ES-I3 (cell line): ENCODE data around the gene VIM.
A peak's percentile ranks its signal among the peaks of the same experiment; 100 is the strongest.

Source experiments
- H3K36me3 ChIP-seq: 2 replicates; pipeline ENCODE4 v1.6.1; 2013; ENCODE audit warnings: mild to moderate bottlenecking, low read length, control low read depth, moderate library complexity; ENCODE audit not compliant: insufficient read depth
- H3K4me1 ChIP-seq: 2 replicates; pipeline ENCODE4 v1.6.1; 2013; ENCODE audit warnings: mild to moderate bottlenecking, control low read depth, low read length; ENCODE audit not compliant: insufficient read depth
- H3K9ac ChIP-seq: 2 replicates; pipeline ENCODE4 v1.6.1; 2013; ENCODE audit warnings: low read depth, mild to moderate bottlenecking, low read length, moderate library complexity
- H3K9me3 ChIP-seq: 2 replicates; pipeline ENCODE4 v1.6.1; 2013; ENCODE audit warnings: mild to moderate bottlenecking, low read length, moderate library complexity; ENCODE audit not compliant: control insufficient read depth, insufficient read depth

Gene VIM

GRCh38 chr10:17215782-17216122 lies 12.3 kb upstream of the VIM start:
- H3K9me3 ChIP-seq = no peaks in the 10 kb centered on the region; the same call in 1 of the 2 replicates
- peaks cover 44% of the 10 kb centered on the region for H3K4me1 ChIP-seq
- no peaks in the 10 kb centered on the region for H3K36me3 ChIP-seq
- H3K9ac ChIP-seq = no peak overlapping the region

GRCh38 chr10:17216217-17216900 lies 11.7 kb upstream of the VIM start:
- Histone ChIP-seq H3K4me1 (peaks cover 48% of the 10 kb centered on the region), H3K9ac (no peak overlapping the region), H3K36me3 (no peaks in the 10 kb centered on the region), H3K9me3 (no peaks in the 10 kb centered on the region; the same call in 1 of the 2 replicates)

- Histone ChIP-seq H3K9ac (no peak overlapping the region), H3K36me3 (no peaks in the 10 kb centered on the region), H3K4me1 (peaks cover 49% of the 10 kb centered on the region), H3K9me3 (no peaks in the 10 kb centered on the region; the same call in 1 of the 2 replicates)
Observed at GRCh38 chr10:17216901-17217395, 11.1 kb upstream of the VIM start.

GRCh38 chr10:17217631-17218232 lies 10.3 kb upstream of the VIM start:
- no peaks in the 10 kb centered on the region; the same call in 1 of the 2 replicates for H3K9me3 ChIP-seq
- no peak overlapping the region for H3K9ac ChIP-seq
- peaks cover 47% of the 10 kb centered on the region for H3K4me1 ChIP-seq
- H3K36me3 ChIP-seq = no peaks in the 10 kb centered on the region

- Histone ChIP-seq H3K9me3 (no peaks in the 10 kb centered on the region; the same call in 1 of the 2 replicates), H3K36me3 (no peaks in the 10 kb centered on the region), H3K4me1 (peaks cover 36% of the 10 kb centered on the region), H3K9ac (no peak overlapping the region)
Observed at GRCh38 chr10:17219024-17219423, 9.0 kb upstream of the VIM start.

GRCh38 chr10:17220652-17221100 lies 7.4 kb upstream of the VIM start:
- Histone ChIP-seq H3K36me3 (no peaks in the 10 kb centered on the region), H3K4me1 (peaks cover 22% of the 10 kb centered on the region), H3K9ac (no peak overlapping the region), H3K9me3 (no peaks in the 10 kb centered on the region; the same call in 1 of the 2 replicates)

GRCh38 chr10:17222329-17222728 lies 5.7 kb upstream of the VIM start:
- Histone ChIP-seq H3K9me3 (no peaks in the 10 kb centered on the region; the same call in 1 of the 2 replicates), H3K4me1 (peaks cover 25% of the 10 kb centered on the region), H3K9ac (no peak overlapping the region), H3K36me3 (no peaks in the 10 kb centered on the region)

- H3K9me3 ChIP-seq = no peaks in the 10 kb centered on the region; the same call in 1 of the 2 replicates
- no peak overlapping the region for H3K9ac ChIP-seq
- peaks cover 19% of the 10 kb centered on the region for H3K4me1 ChIP-seq
- H3K36me3 ChIP-seq = peaks cover 4% of the 10 kb centered on the region
Observed at GRCh38 chr10:17225808-17226207, 2.2 kb upstream of the VIM start.

GRCh38 chr10:17226891-17227303 lies 1.1 kb upstream of the VIM start:
- peaks cover 13% of the 10 kb centered on the region for H3K4me1 ChIP-seq
- H3K9me3 ChIP-seq = no peaks in the 10 kb centered on the region; the same call in 1 of the 2 replicates
- peaks cover 10% of the 10 kb centered on the region for H3K36me3 ChIP-seq
- H3K9ac ChIP-seq = peak overlapping the region; percentile 80

- Histone ChIP-seq H3K4me1 (peaks cover 13% of the 10 kb centered on the region), H3K9ac (peak overlapping the region; percentile 80), H3K36me3 (peaks cover 14% of the 10 kb centered on the region), H3K9me3 (no peaks in the 10 kb centered on the region; the same call in 1 of the 2 replicates)
Observed at GRCh38 chr10:17227367-17228090, 512 bp upstream of the VIM start.

GRCh38 chr10:17229016-17229716 lies 1.1 kb downstream of the VIM start:
- Histone ChIP-seq H3K4me1 (peaks cover 13% of the 10 kb centered on the region), H3K36me3 (peaks cover 27% of the 10 kb centered on the region), H3K9me3 (no peaks in the 10 kb centered on the region; the same call in 1 of the 2 replicates), H3K9ac (peak overlapping the region; percentile 91)

GRCh38 chr10:17229717-17229966 lies 1.6 kb downstream of the VIM start:
- no peaks in the 10 kb centered on the region; the same call in 1 of the 2 replicates for H3K9me3 ChIP-seq
- H3K4me1 ChIP-seq = peaks cover 13% of the 10 kb centered on the region
- peaks cover 32% of the 10 kb centered on the region for H3K36me3 ChIP-seq
- peak overlapping the region; percentile 91 for H3K9ac ChIP-seq

GRCh38 chr10:17229967-17230682 lies 2.1 kb downstream of the VIM start:
- peaks cover 36% of the 10 kb centered on the region for H3K36me3 ChIP-seq
- H3K9ac ChIP-seq = peak overlapping the region; percentile 91
- H3K4me1 ChIP-seq = peaks cover 13% of the 10 kb centered on the region
- H3K9me3 ChIP-seq = no peaks in the 10 kb centered on the region; the same call in 1 of the 2 replicates
